Renal cortical epithelial cell (primary cell): Measurements from ENCODE around the gene LCN6. TPM values are rescaled to one million over a fixed set of nuclear protein-coding genes. Genes with fewer than 3 reads are reported as not detected.
"Not testable (repeated sequence)": the region's sequence is repeated elsewhere in the genome, so short reads cannot be mapped to it uniquely, and the experiment has no call there.

Source experiments
- DNase-seq: peaks from one replicate; pipeline ENCODE4 v3.0.0-alpha.2; 2011; ENCODE audit warnings: low read depth
- total RNA-seq: library from RNA; depleted of rRNA; stranded (reverse); fragments of >200 nt; gene quantifications from 2 replicates; pipeline ENCODE4 v1.2.3, GENCODE V29; 2014

LCN6 gene
- total RNA-seq, 1 donor from 2014 or later: not detected

GRCh38 chr9:136784249-136784996, 36.1 kb upstream of the LCN6 start:
- DNase-seq: no peak

GRCh38 chr9:136782452-136782851, 34.1 kb upstream of the LCN6 start:
- DNase-seq: no peak

- no peak for DNase-seq
Observed at GRCh38 chr9:136779808-136780207, 31.5 kb upstream of the LCN6 start.

GRCh38 chr9:136777359-136777758, 29.0 kb upstream of the LCN6 start:
- no peak for DNase-seq

- no peak for DNase-seq
Observed at GRCh38 chr9:136776947-136777346, 28.6 kb upstream of the LCN6 start.

- no peak for DNase-seq
Observed at GRCh38 chr9:136775191-136775590, 26.9 kb upstream of the LCN6 start.

- no peak for DNase-seq
Observed at GRCh38 chr9:136774416-136775045, 26.2 kb upstream of the LCN6 start.

- no peak for DNase-seq
Observed at GRCh38 chr9:136773386-136774044, 25.2 kb upstream of the LCN6 start.

GRCh38 chr9:136771907-136772415, 23.6 kb upstream of the LCN6 start:
- no peak for DNase-seq

GRCh38 chr9:136769710-136770191, 21.4 kb upstream of the LCN6 start:
- DNase-seq: no peak

GRCh38 chr9:136766410-136767120, 18.2 kb upstream of the LCN6 start:
- peak; percentile 60 for DNase-seq

GRCh38 chr9:136765745-136766409, 17.6 kb upstream of the LCN6 start:
- DNase-seq: not testable (repeated sequence)

- DNase-seq: no peak
Observed at GRCh38 chr9:136765041-136765440, 16.7 kb upstream of the LCN6 start.

GRCh38 chr9:136764301-136764891, 16.1 kb upstream of the LCN6 start, which contains the start of gene LCN15:
Gene LCN15 (minus strand): TSS chr9:136764518. CDS start chr9:136764488, 30 bp downstream.
- no peak for DNase-seq

- DNase-seq: no peak
Observed at GRCh38 chr9:136763649-136764035, 15.3 kb upstream of the LCN6 start.

- DNase-seq: no peak
Observed at GRCh38 chr9:136762915-136763648, 14.8 kb upstream of the LCN6 start.

GRCh38 chr9:136762221-136762691, 13.9 kb upstream of the LCN6 start:
- no peak for DNase-seq

GRCh38 chr9:136761545-136761981, 13.2 kb upstream of the LCN6 start:
- no peak for DNase-seq

- peak; percentile 45 for DNase-seq
Observed at GRCh38 chr9:136760834-136761544, 12.7 kb upstream of the LCN6 start.
